H1 (cell line): Measurements from ENCODE around the gene OR4C3. TPM values are rescaled to one million over a fixed set of nuclear protein-coding genes. Genes with fewer than 3 reads are reported as not detected.

ENCODE experiments used
- CTCF ChIA-PET: fragments of 300-600 bp; sonication (Branson Sonifier 250); formaldehyde crosslinking; loops from one replicate; lab custom pipeline; 2021; ENCODE audit not compliant: partially characterized antibody; lab: Charles Lee
- POLR2A ChIA-PET: fragments of 300-600 bp; sonication (Branson Sonifier 250); formaldehyde crosslinking; loops from one replicate; lab custom pipeline; 2021; ENCODE audit warnings: inconsistent platforms; ENCODE audit not compliant: partially characterized antibody; lab: Charles Lee
- DNase-seq, 2 experiments: peaks; one replicate each; pipeline versions ENCODE4 v3.0.0 to v3.0.0-alpha.2; 2010 to 2022; ENCODE audit warnings: low spot score in 2 of 2, low read depth in 1 of 2, mixed read lengths in 1 of 2
- FAIRE-seq: peaks from 2 replicates; lab custom pipeline; 2011; peaks lifted over from hg19 to GRCh38; lab: Jason Lieb, UNC
- H2AFZ ChIP-seq: 2 replicates; pipeline ENCODE4 v1.8.1; 2012; ENCODE audit warnings: low read length, inconsistent platforms
- H2AK5ac ChIP-seq: 2 replicates; pipeline ENCODE4 v1.6.1; 2013; ENCODE audit warnings: low read depth, low read length
- H2BK120ac ChIP-seq: replicated peaks from 2 replicates; pipeline ENCODE3; 2013; ENCODE audit warnings: low read depth, low read length, inconsistent platforms
- H2BK12ac ChIP-seq: 2 replicates; pipeline ENCODE4 v1.6.1; 2013; ENCODE audit warnings: low read depth, low read length
- H2BK15ac ChIP-seq: 2 replicates; pipeline ENCODE4 v1.6.1; 2013; ENCODE audit warnings: low read length
- H2BK20ac ChIP-seq: 2 replicates; pipeline ENCODE4 v1.6.1; 2013; ENCODE audit warnings: low read length
- H2BK5ac ChIP-seq: 2 replicates; pipeline ENCODE4 v1.6.1; 2013; ENCODE audit warnings: low read depth, low read length
- H3K14ac ChIP-seq: 2 replicates; pipeline ENCODE4 v1.6.1; 2013; ENCODE audit warnings: inconsistent platforms; ENCODE audit not compliant: insufficient read length
- H3K18ac ChIP-seq: 2 replicates; pipeline ENCODE4 v1.6.1; 2013; ENCODE audit warnings: low read length; ENCODE audit errors: extremely low read depth
- H3K23ac ChIP-seq: 2 replicates; pipeline ENCODE4 v1.6.1; 2013; ENCODE audit warnings: inconsistent platforms; ENCODE audit not compliant: insufficient read length
- H3K23me2 ChIP-seq: 2 replicates; pipeline ENCODE4 v1.6.1; 2013; ENCODE audit warnings: low read depth, low read length
- H3K27ac ChIP-seq: 2 replicates; pipeline ENCODE4 v1.6.1; 2011; ENCODE audit warnings: low read depth, low read length, inconsistent platforms
- H3K27me3 ChIP-seq, 4 experiments: replicated peaks in 1 of 4; 1 replicate in 1 of 4; 2 replicates in 3 of 4; pipeline versions ENCODE4 v1.6.1 to v1.8.1; 2011 to 2013; ENCODE audit warnings: low read length in 3 of 4, mild to moderate bottlenecking in 3 of 4, inconsistent platforms in 2 of 4, mixed read lengths in 2 of 4, moderate library complexity in 1 of 4; ENCODE audit not compliant: control insufficient read depth in 3 of 4, insufficient read depth in 3 of 4; ENCODE audit errors: extremely low read depth in 1 of 4
- H3K36me3 ChIP-seq, 4 experiments: 2 replicates each; pipeline versions ENCODE4 v1.6.1 to v1.8.1; 2011 to 2013; ENCODE audit warnings: mild to moderate bottlenecking in 4 of 4, low read length in 3 of 4, moderate library complexity in 2 of 4, control low read depth in 1 of 4, inconsistent platforms in 1 of 4; ENCODE audit not compliant: insufficient read depth in 4 of 4, control insufficient read depth in 2 of 4
- H3K4ac ChIP-seq: replicated peaks from 2 replicates; pipeline ENCODE3; 2013; ENCODE audit warnings: low read length, low read depth, mixed read lengths, inconsistent platforms; ENCODE audit not compliant: insufficient read length
- H3K4me1 ChIP-seq, 4 experiments: replicated peaks in 1 of 4; 1 replicate in 1 of 4; 2 replicates in 3 of 4; pipeline versions ENCODE4 v1.6.1 to v1.8.1; 2011 to 2013; ENCODE audit warnings: low read length in 3 of 4, inconsistent platforms in 2 of 4, mixed read lengths in 1 of 4; ENCODE audit not compliant: insufficient read depth in 4 of 4, control insufficient read depth in 3 of 4
- H3K4me2 ChIP-seq, 2 experiments: 2 replicates each; pipeline versions ENCODE4 v1.6.1 to v1.8.1; 2011 to 2013; ENCODE audit warnings: low read depth in 2 of 2, low read length in 2 of 2, control low read depth in 1 of 2, inconsistent platforms in 1 of 2, mild to moderate bottlenecking in 1 of 2; ENCODE audit not compliant: insufficient read depth in 1 of 2
- H3K4me3 ChIP-seq, 4 experiments: fragments of 200-600, 300-600 bp in 1 of 4; sonication (generic), shearing (Covaris generic), sonication (Bioruptor Twin) in 1 of 4; 2 replicates each; pipeline versions ENCODE4 v1.5.1 to v1.8.1; 2011 to 2016; ENCODE audit warnings: low read length in 4 of 4, low read depth in 3 of 4, control low read depth in 2 of 4, inconsistent platforms in 2 of 4, mild to moderate bottlenecking in 2 of 4, mixed read lengths in 1 of 4, moderate library complexity in 1 of 4; ENCODE audit not compliant: insufficient read depth in 2 of 4; ENCODE audit errors: extremely low read depth in 1 of 4
- H3K56ac ChIP-seq: replicated peaks from 2 replicates; pipeline ENCODE3; 2013; ENCODE audit warnings: low read depth, mild to moderate bottlenecking, mixed read lengths, low read length, inconsistent platforms; ENCODE audit not compliant: insufficient read length
- H3K79me1 ChIP-seq: 2 replicates; pipeline ENCODE4 v1.6.1; 2013; ENCODE audit warnings: low read depth, low read length, control low read depth
- H3K79me2 ChIP-seq, 2 experiments: 2 replicates each; pipeline versions ENCODE4 v1.6.1 to v1.8.1; 2012 to 2013; ENCODE audit warnings: low read length in 2 of 2, mild to moderate bottlenecking in 2 of 2, inconsistent platforms in 1 of 2; ENCODE audit not compliant: insufficient read depth in 2 of 2, control insufficient read depth in 1 of 2
- H3K9ac ChIP-seq, 4 experiments: replicated peaks in 1 of 4; 1 replicate in 1 of 4; 2 replicates in 3 of 4; pipeline versions ENCODE4 v1.6.1 to v1.8.1; 2011 to 2013; ENCODE audit warnings: low read depth in 3 of 4, low read length in 3 of 4, control low read depth in 2 of 4, mild to moderate bottlenecking in 2 of 4, moderate library complexity in 2 of 4, inconsistent platforms in 1 of 4; ENCODE audit errors: extremely low read depth in 1 of 4
- H3K9me3 ChIP-seq, 2 experiments: 2 replicates each; pipeline versions ENCODE4 v1.6.1 to v1.8.1; 2012 to 2013; ENCODE audit warnings: mild to moderate bottlenecking in 2 of 2, moderate library complexity in 2 of 2, control low read depth in 1 of 2, inconsistent platforms in 1 of 2, low read depth in 1 of 2, low read length in 1 of 2, mixed read lengths in 1 of 2; ENCODE audit not compliant: insufficient read depth in 2 of 2
- H4K20me1 ChIP-seq, 2 experiments: replicated peaks in 1 of 2; 2 replicates each; pipeline versions ENCODE3 to v1.8.1; 2011 to 2013; ENCODE audit warnings: inconsistent platforms in 2 of 2, low read length in 2 of 2, mild to moderate bottlenecking in 1 of 2; ENCODE audit not compliant: insufficient read depth in 2 of 2, control insufficient read depth in 1 of 2
- H4K5ac ChIP-seq: 2 replicates; pipeline ENCODE4 v1.6.1; 2013; ENCODE audit warnings: low read length, low read depth, mixed read lengths, inconsistent platforms; ENCODE audit not compliant: insufficient read length
- H4K8ac ChIP-seq: 2 replicates; pipeline ENCODE4 v1.8.0; 2013; ENCODE audit warnings: mild to moderate bottlenecking, moderate library complexity, low read length, inconsistent platforms; ENCODE audit not compliant: insufficient read depth; ENCODE audit errors: extremely low read depth
- H4K91ac ChIP-seq: replicated peaks from 2 replicates; pipeline ENCODE3; 2013; ENCODE audit warnings: low read length, mixed read lengths, inconsistent platforms; ENCODE audit not compliant: insufficient read length
- BCL11A ChIP-seq, 2 experiments: IDR thresholded peaks; one replicate each; pipeline ENCODE4 v1.6.1; 2011; ENCODE audit warnings: low read depth in 2 of 2, low read length in 2 of 2, mild to moderate bottlenecking in 2 of 2
- GTF2F1 ChIP-seq: IDR thresholded peaks from 2 replicates; pipeline ENCODE4 v1.6.1; 2012; ENCODE audit warnings: low read depth, low read length, improper control_type of control experiment, borderline replicate concordance
- NANOG ChIP-seq: IDR thresholded peaks from 2 replicates; pipeline ENCODE4 v1.6.1; 2011; ENCODE audit warnings: low read length, low read depth, mild to moderate bottlenecking, inconsistent platforms; ENCODE audit not compliant: insufficient read depth, poor library complexity, severe bottlenecking
- POLR2A ChIP-seq, 2 experiments: IDR thresholded peaks; 1 replicate in 1 of 2; 2 replicates in 1 of 2; pipeline ENCODE4 v1.6.1; 2011; ENCODE audit warnings: low read depth in 2 of 2, low read length in 2 of 2, mild to moderate bottlenecking in 2 of 2; ENCODE audit errors: control extremely low read depth in 1 of 2
- SRF ChIP-seq: IDR thresholded peaks from 2 replicates; pipeline ENCODE4 v1.6.1; 2011; ENCODE audit warnings: mild to moderate bottlenecking, low read depth, low read length, moderate library complexity
- WGBS, 2 experiments: shearing (Covaris generic) in 1 of 2; methylation state at CpG; one replicate each; pipeline versions ENCODE4 v1.1.6 to v1.1.7; 2013 to 2015; ENCODE audit warnings: low lambda C conversion rate in 2 of 2, mixed read lengths in 2 of 2, inconsistent platforms in 1 of 2, low coverage in 1 of 2, missing lambda C conversion rate in 1 of 2; ENCODE audit not compliant: insufficient replicate concordance in 2 of 2, insufficient coverage in 1 of 2, insufficient read length in 1 of 2; ENCODE audit errors: extremely low coverage in 1 of 2, missing lambda C conversion rate in 1 of 2; 5-methylcytosine and 5-hydroxymethylcytosine counted together
- polyA plus RNA-seq, 7 experiments: library from polyadenylated mRNA; depleted of rRNA in 3 of 7; stranded (reverse) in 5 of 7; unstranded in 2 of 7; fragments of >200 nt in 5 of 7; fragments of 200-250 nt in 2 of 7; gene quantifications; 1 replicate in 5 of 7; 2 replicates in 1 of 7; 4 replicates in 1 of 7; pipeline versions ENCODE4 v1.2.1 to v1.2.3, GENCODE V29; 2011 to 2013; ENCODE audit warnings: missing spikeins in 2 of 7, mixed read lengths in 2 of 7
- total RNA-seq: library from RNA; stranded (reverse); fragmentation: NEBNext Ultra II Directional; extraction: Animal tissue kit (Norgen Biotek cat#: 25700); gene quantifications from 2 replicates; pipeline ENCODE4 v1.2.1, GENCODE V29; 2021
- TF ChIP-seq, protein P1 (sequence below), 3 experiments: IDR thresholded peaks; 1 replicate in 2 of 3; 2 replicates in 1 of 3; pipeline versions ENCODE4 v1.5.1 to v1.6.1; 2011; ENCODE audit warnings: low read length in 3 of 3, mild to moderate bottlenecking in 3 of 3, inconsistent platforms in 2 of 3, low read depth in 1 of 3, moderate library complexity in 1 of 3; ENCODE audit not compliant: insufficient read depth in 1 of 3; ENCODE audit errors: control extremely low read depth in 1 of 3

OR4C3 gene
- total and polyA plus RNA-seq, 2 of the 8 experiments (the other 6 are each of a cell fraction or from before 2014, with no cell fraction given), result not detected

DNA sequence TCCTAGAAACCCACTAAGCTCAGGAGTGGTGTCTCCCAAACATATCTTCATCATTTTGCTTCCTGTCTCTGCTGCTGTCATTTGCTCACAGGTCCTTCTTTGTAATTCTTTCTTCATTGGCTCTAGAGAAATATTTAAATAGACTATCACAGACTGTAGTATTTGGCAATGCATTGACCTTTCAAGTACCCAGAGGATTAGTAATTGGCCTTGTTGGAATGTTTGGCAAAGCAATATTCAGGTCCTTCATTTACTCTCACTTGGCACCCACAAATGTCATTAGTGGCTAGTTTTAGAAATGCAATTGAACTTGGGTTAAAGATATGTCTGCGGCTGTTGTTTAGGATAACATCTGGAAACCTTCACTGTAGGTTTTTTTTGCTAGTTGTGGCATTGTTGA lies 30.0 kb downstream of the OR4C3 start:
- FAIRE-seq (no peak), DNase-seq (no peak)
- H4K20me1 ChIP-seq, result no peaks in the 10 kb centered on the region
- no peak overlapping the region for H4K91ac ChIP-seq
- no peak overlapping the region for H3K4me2 ChIP-seq
- no peak overlapping the region for H3K23ac ChIP-seq
- no peak overlapping the region for H2AFZ ChIP-seq
- no peak overlapping the region for H4K5ac ChIP-seq
- POLR2A ChIA-PET, result no interaction called here
- no peak overlapping the region for H3K4ac ChIP-seq
- H3K4me3 ChIP-seq, result no peak overlapping the region
- no peak overlapping the region for H3K56ac ChIP-seq
- TF ChIP-seq SRF (no peak), GTF2F1 (no peak), POLR2A (IDR thresholded peaks at IDR 0.05; ENCODE audit: control extremely low read depth in 1 of 2, low read depth in 2 of 2, low read length in 2 of 2) (no peak), NANOG (no peak), BCL11A (IDR thresholded peaks at IDR 0.05; ENCODE audit: low read depth in 2 of 2, low read length in 2 of 2) (no peak)
- TF ChIP-seq, protein P1, sequence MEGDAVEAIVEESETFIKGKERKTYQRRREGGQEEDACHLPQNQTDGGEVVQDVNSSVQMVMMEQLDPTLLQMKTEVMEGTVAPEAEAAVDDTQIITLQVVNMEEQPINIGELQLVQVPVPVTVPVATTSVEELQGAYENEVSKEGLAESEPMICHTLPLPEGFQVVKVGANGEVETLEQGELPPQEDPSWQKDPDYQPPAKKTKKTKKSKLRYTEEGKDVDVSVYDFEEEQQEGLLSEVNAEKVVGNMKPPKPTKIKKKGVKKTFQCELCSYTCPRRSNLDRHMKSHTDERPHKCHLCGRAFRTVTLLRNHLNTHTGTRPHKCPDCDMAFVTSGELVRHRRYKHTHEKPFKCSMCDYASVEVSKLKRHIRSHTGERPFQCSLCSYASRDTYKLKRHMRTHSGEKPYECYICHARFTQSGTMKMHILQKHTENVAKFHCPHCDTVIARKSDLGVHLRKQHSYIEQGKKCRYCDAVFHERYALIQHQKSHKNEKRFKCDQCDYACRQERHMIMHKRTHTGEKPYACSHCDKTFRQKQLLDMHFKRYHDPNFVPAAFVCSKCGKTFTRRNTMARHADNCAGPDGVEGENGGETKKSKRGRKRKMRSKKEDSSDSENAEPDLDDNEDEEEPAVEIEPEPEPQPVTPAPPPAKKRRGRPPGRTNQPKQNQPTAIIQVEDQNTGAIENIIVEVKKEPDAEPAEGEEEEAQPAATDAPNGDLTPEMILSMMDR (IDR thresholded peaks at IDR 0.05; ENCODE audit: control extremely low read depth in 1 of 3, insufficient read depth in 1 of 3, low read depth in 1 of 3, low read length in 3 of 3), result no peak
- TF ChIP-seq, all 59 proteins: peak for 0
- no peak overlapping the region for H2AK5ac ChIP-seq
- no peak overlapping the region for H3K14ac ChIP-seq
- H3K27ac ChIP-seq, result no peak overlapping the region
- peaks cover 38 to 49% of the 10 kb centered on the region in 2 experiments for H3K9me3 ChIP-seq
- WGBS, 2 experiments, result 93% methylated on average over 1 of the region's 1 CpG; no CpG with 5 or more reads in 1 of the 2 experiments
- H3K9ac ChIP-seq, result no peak overlapping the region
- H2BK20ac ChIP-seq, result no peak overlapping the region
- H3K18ac ChIP-seq, result no peak overlapping the region
- H3K36me3 ChIP-seq, result no peaks in the 10 kb centered on the region
- CTCF ChIA-PET, result no interaction called here
- no peak overlapping the region for H2BK5ac ChIP-seq
- no peak overlapping the region for H2BK15ac ChIP-seq
- H3K79me2 ChIP-seq, result no peaks in the 10 kb centered on the region
- H4K8ac ChIP-seq, result no peak overlapping the region
- H3K27me3 ChIP-seq, result no peaks in the 10 kb centered on the region
- no peaks in the 10 kb centered on the region for H3K4me1 ChIP-seq
- H3K79me1 ChIP-seq, result no peaks in the 10 kb centered on the region
- no peak overlapping the region for H2BK120ac ChIP-seq
- no peaks in the 10 kb centered on the region for H3K23me2 ChIP-seq
- no peak overlapping the region for H2BK12ac ChIP-seq
